K562 (cell line): ENCODE measurements around the gene OXNAD1. TPM values are rescaled to one million over a fixed set of nuclear protein-coding genes. Genes with fewer than 3 reads are reported as not detected.

Source experiments
- ATF6 ChIP-seq: sonication (generic); formaldehyde crosslinking; IDR thresholded peaks from 2 replicates; pipeline ENCODE4 v1.4.0; 2020; ENCODE audit warnings: mild to moderate bottlenecking, missing genetic modification reagents
- CBX1 ChIP-seq: sonication (generic); IDR thresholded peaks from 2 replicates; pipeline ENCODE4 v1.6.1; 2016; ENCODE audit warnings: antibody characterized with exemption, low read depth, mild to moderate bottlenecking
- CHD2 ChIP-seq: IDR thresholded peaks from 2 replicates; pipeline ENCODE4 v1.6.1; 2011; ENCODE audit warnings: low read depth, low read length
- FIP1L1 ChIP-seq: fragments of 200-400 bp; formaldehyde crosslinking; IDR thresholded peaks from 2 replicates; pipeline ENCODE4 v1.6.1; 2018; ENCODE audit warnings: mild to moderate bottlenecking, low read depth, low read length; ENCODE audit not compliant: poor library complexity, severe bottlenecking
- FOXM1 ChIP-seq, 2 experiments: fragments of 450-650 bp in 1 of 2; sonication (generic) in 1 of 2; formaldehyde crosslinking in 1 of 2; IDR thresholded peaks; 2 replicates each; pipeline versions ENCODE4 v1.6.1 to v1.9.0; 2017 to 2022; ENCODE audit warnings: low read depth in 2 of 2, mild to moderate bottlenecking in 2 of 2, missing genetic modification reagents in 1 of 2, moderate library complexity in 1 of 2
- HES1 ChIP-seq: fragments of 450-650 bp; IDR thresholded peaks from 2 replicates; pipeline ENCODE4 v1.6.1; 2016; ENCODE audit warnings: low read depth, mild to moderate bottlenecking, moderate library complexity
- HINFP ChIP-seq: fragments of 450-650 bp; conservative IDR thresholded peaks from 2 replicates; pipeline ENCODE4 v1.6.1; 2016; ENCODE audit warnings: missing genetic modification characterization, low read depth, mild to moderate bottlenecking, control low read depth, missing compliant biosample characterization
- HNRNPLL ChIP-seq: fragments of 200-400 bp; formaldehyde crosslinking; IDR thresholded peaks from 2 replicates; pipeline ENCODE4 v1.6.1; 2017; ENCODE audit warnings: low read length, low read depth, mild to moderate bottlenecking; ENCODE audit not compliant: poor library complexity, severe bottlenecking
- JUN ChIP-seq, 2 experiments: sonication (generic) in 1 of 2; formaldehyde crosslinking in 1 of 2; IDR thresholded peaks; 2 replicates each; pipeline versions ENCODE4 v1.6.1 to v1.8.0; 2012 to 2022; ENCODE audit warnings: borderline replicate concordance in 2 of 2, mild to moderate bottlenecking in 2 of 2, improper control_type of control experiment in 1 of 2, low read depth in 1 of 2, low read length in 1 of 2, missing genetic modification reagents in 1 of 2
- NFXL1 ChIP-seq: fragments of 450-650 bp; formaldehyde crosslinking; IDR thresholded peaks from 2 replicates; pipeline ENCODE4 v1.4.0; 2021; ENCODE audit warnings: mild to moderate bottlenecking
- POLR2AphosphoS5 ChIP-seq: IDR thresholded peaks from 2 replicates; pipeline ENCODE4 v1.6.1; 2011; ENCODE audit warnings: mild to moderate bottlenecking, low read depth, low read length, moderate library complexity; ENCODE audit not compliant: control insufficient read depth, insufficient read depth
- RHOXF2B ChIP-seq: fragments of 250-450 bp; sonication (Bioruptor Pico); conservative IDR thresholded peaks from 2 replicates; pipeline ENCODE4 v1.5.1; 2021
- SOX6 ChIP-seq: fragments of 450-650 bp; IDR thresholded peaks from 2 replicates; pipeline ENCODE4 v1.6.1; 2014; ENCODE audit warnings: mild to moderate bottlenecking
- TAF7 ChIP-seq: fragments of 450-650 bp; IDR thresholded peaks from 2 replicates; pipeline ENCODE4 v1.6.1; 2016; ENCODE audit warnings: missing genetic modification characterization, missing compliant biosample characterization
- ZC3H11A ChIP-seq: IDR thresholded peaks from 2 replicates; pipeline ENCODE4 v1.6.1; 2012; ENCODE audit warnings: low read depth, low read length, improper control_type of control experiment
- ZNF224 ChIP-seq: sonication (generic); formaldehyde crosslinking; IDR thresholded peaks from 2 replicates; pipeline ENCODE4 v1.8.0; 2022; ENCODE audit warnings: mild to moderate bottlenecking, missing genetic modification reagents
- ZNF696 ChIP-seq: fragments of 250-450 bp; sonication (Bioruptor Pico); conservative IDR thresholded peaks from 2 replicates; pipeline ENCODE4 v1.4.0; 2020; ENCODE audit warnings: mild to moderate bottlenecking, moderate library complexity
- ZNF79 ChIP-seq: fragments of 250-450 bp; sonication (Bioruptor Pico); IDR thresholded peaks from 2 replicates; pipeline ENCODE4 v1.4.0; 2020; ENCODE audit warnings: low read depth, mild to moderate bottlenecking, moderate library complexity
- polyA plus RNA-seq, 8 experiments: library from polyadenylated mRNA; depleted of rRNA in 4 of 8; stranded (reverse) in 5 of 8; unstranded in 3 of 8; fragments of >200 nt; fragmentation: Nextera tagmentation in 2 of 8; fragmentation: Illumina TruSeq in 1 of 8; extraction: Ambion mirVana in 2 of 8; extraction: Trizol in 1 of 8; gene quantifications; 2 replicates each; pipeline versions ENCODE4 v1.2.1 to v1.2.3, GENCODE V29; 2011 to 2014; ENCODE audit warnings: inconsistent platforms in 1 of 8, missing spikeins in 1 of 8
- total RNA-seq, 7 experiments: library from RNA; depleted of rRNA in 6 of 7; stranded (reverse); fragments of >200 nt in 6 of 7; fragmentation: Illumina TruSeq in 2 of 7; extraction: Trizol in 2 of 7; gene quantifications; 2 replicates each; pipeline versions ENCODE4 v1.2.1 to v1.2.3, GENCODE V29; 2011 to 2021; ENCODE audit warnings: low replicate concordance in 1 of 7
- TF ChIP-seq, protein P1 (sequence below): sonication (generic); IDR thresholded peaks from 2 replicates; pipeline ENCODE4 v1.6.1; 2016

Gene OXNAD1
- total and polyA plus RNA-seq, 9 of the 15 experiments (the other 6 are each of a cell fraction or from before 2014, with no cell fraction given) = 12.8 to 44.4 (median 41.1) TPM

DNA sequence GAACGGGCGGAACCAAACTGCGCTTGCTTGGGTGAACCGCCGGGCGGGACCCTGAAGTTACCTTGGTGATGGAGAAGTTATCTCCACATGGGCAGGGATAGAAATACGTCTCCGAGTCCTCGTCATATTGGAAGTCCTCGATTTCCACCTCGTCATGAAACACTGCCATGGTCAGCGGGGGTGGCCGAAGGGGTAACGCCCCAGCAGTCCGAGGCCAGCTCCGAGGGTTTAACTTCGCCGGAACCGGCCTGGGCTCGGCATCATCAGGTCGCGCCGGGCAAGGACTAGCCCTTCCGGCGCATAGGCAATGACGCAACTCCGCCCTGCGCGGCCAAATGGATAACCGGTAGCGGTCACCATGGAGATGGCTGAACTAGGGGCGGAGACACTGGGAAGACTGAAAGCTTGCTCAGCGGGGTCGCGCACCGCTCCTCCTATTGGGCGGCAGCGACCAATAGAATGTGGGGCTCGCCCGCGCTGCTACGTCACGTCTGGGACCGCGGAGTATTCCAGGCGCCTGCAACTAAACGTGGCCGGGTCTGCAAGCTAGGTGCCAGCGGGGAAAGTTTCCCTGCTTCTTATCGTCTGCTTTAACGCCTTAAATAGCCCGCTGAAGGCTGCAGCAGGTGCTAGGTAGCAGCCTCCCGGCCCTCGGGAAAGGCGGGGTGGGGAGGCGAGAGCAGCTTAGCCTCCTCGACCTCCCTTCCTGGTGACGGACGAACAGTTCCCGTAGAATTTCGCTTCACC, at the start of gene OXNAD1, which contains the start of gene DPH3 (continued):
- TF ChIP-seq ATF6 (CRISPR knock-in tag) = no peak
- no peak for TF ChIP-seq FOXM1 (IDR thresholded peaks at IDR 0.05; ENCODE audit: low read depth)
- 0 out of 2 replicates have a peak, but pooled peaks have one; percentile 54 for TF ChIP-seq FOXM1 (CRISPR knock-in tag; IDR thresholded peaks at IDR 0.05; ENCODE audit: low read depth)
- no peak for TF ChIP-seq CBX1
- TF ChIP-seq, protein P1, sequence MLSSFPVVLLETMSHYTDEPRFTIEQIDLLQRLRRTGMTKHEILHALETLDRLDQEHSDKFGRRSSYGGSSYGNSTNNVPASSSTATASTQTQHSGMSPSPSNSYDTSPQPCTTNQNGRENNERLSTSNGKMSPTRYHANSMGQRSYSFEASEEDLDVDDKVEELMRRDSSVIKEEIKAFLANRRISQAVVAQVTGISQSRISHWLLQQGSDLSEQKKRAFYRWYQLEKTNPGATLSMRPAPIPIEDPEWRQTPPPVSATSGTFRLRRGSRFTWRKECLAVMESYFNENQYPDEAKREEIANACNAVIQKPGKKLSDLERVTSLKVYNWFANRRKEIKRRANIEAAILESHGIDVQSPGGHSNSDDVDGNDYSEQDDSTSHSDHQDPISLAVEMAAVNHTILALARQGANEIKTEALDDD = no peak; the same call in 1 of the 2 replicates
- 0 out of 2 replicates have a peak, but pooled peaks have one; percentile 29 for TF ChIP-seq NFXL1
- no peak; the same call in 1 of the 2 replicates for TF ChIP-seq SOX6
- 0 out of 2 replicates have a peak, but pooled peaks have one; percentile 52 for TF ChIP-seq RHOXF2B (CRISPR knock-in tag)
- peak; percentile 62; the same call in 1 of the 2 replicates for TF ChIP-seq ZC3H11A
- peak; percentile 72 for TF ChIP-seq HNRNPLL
- TF ChIP-seq TAF7 (tag) = peak; percentile 61; the same call in 1 of the 2 replicates
- no peak for TF ChIP-seq ZNF79 (CRISPR knock-in tag)
- TF ChIP-seq HINFP = no peak
- TF ChIP-seq CHD2 = no peak; the same call in 1 of the 2 replicates
- peak; percentile 57 for TF ChIP-seq FIP1L1
- TF ChIP-seq ZNF696 (CRISPR knock-in tag) = no peak
- TF ChIP-seq POLR2AphosphoS5 = peak; percentile 96
- TF ChIP-seq ZNF224 (CRISPR knock-in tag) = 0 out of 2 replicates have a peak, but pooled peaks have one; percentile 77
- TF ChIP-seq HES1 = no peak
- peak; percentile 73 for TF ChIP-seq JUN (IDR thresholded peaks at IDR 0.05; ENCODE audit: borderline replicate concordance, low read depth, low read length)
- TF ChIP-seq JUN (CRISPR knock-in tag; IDR thresholded peaks at IDR 0.05; ENCODE audit: borderline replicate concordance) = peak; percentile 91
